Thyroid gland (tissue), 4 donors: ENCODE measurements around the gene GLIS1. TPM values are rescaled to one million over a fixed set of nuclear protein-coding genes. Genes with fewer than 3 reads are reported as not detected.
"Not testable (repeated sequence)": the region's sequence is repeated elsewhere in the genome, so short reads cannot be mapped to it uniquely, and the experiment has no call there.

Experiments
- DNase-seq, 2 donors: peaks; one replicate each; pipeline ENCODE4 v3.0.0-alpha.2; 2019
- H3K27ac ChIP-seq, 3 donors: fragments of 200-600 bp; sonication (generic); 1 replicate in 2 of 3; 2 replicates in 1 of 3; pipeline ENCODE4 v1.5.1; 2016 to 2019; ENCODE audit warnings: mild to moderate bottlenecking in 1 of 3, moderate library complexity in 1 of 3
- H3K27me3 ChIP-seq: fragments of 200-600 bp; sonication (generic); one replicate; pipeline ENCODE4 v1.5.1; 2019
- H3K36me3 ChIP-seq, 2 donors: fragments of 200-600 bp; sonication (generic); one replicate each; pipeline ENCODE4 v1.5.1; 2016 to 2019
- H3K4me1 ChIP-seq, 2 donors: fragments of 200-600 bp; sonication (generic); one replicate each; pipeline ENCODE4 v1.5.1; 2017 to 2019
- H3K4me3 ChIP-seq, 3 donors: fragments of 200-600 bp; sonication (generic); replicated peaks in 1 of 3; 1 replicate in 2 of 3; 2 replicates in 1 of 3; pipeline ENCODE4 v1.5.1; 2016; ENCODE audit warnings: mild to moderate bottlenecking in 1 of 3
- H3K9me3 ChIP-seq: fragments of 200-600 bp; sonication (generic); one replicate; pipeline ENCODE4 v1.5.1; 2017
- POLR2A ChIP-seq, 2 donors: fragments of 450-650 bp; IDR thresholded peaks; one replicate each; pipeline ENCODE4 v1.6.1; 2017; ENCODE audit warnings: antibody characterized with exemption in 2 of 2, mild to moderate bottlenecking in 2 of 2, moderate library complexity in 1 of 2
- WGBS, 2 donors: methylation state at CpG; one replicate each; pipeline ENCODE4 v1.1.5; 2017; 5-methylcytosine and 5-hydroxymethylcytosine counted together
- intact Hi-C: fragments of 100-400 bp; cut with DNase I; formaldehyde crosslinking; loops from one replicate; pipeline ENCODE4 v1.15.1; 2023
- total RNA-seq, 4 donors: library from RNA; depleted of rRNA; stranded (reverse); fragments of >200 nt; gene quantifications; one replicate each; pipeline ENCODE4 v1.2.3, GENCODE V29; 2016
- TF ChIP-seq, protein P1 (sequence below), 6 experiments: fragments of 200-600 bp in 3 of 6; fragments of 450-650 bp in 3 of 6; sonication (generic) in 3 of 6; IDR thresholded peaks; one replicate each; pipeline ENCODE4 v1.5.1; 2016 to 2019; ENCODE audit warnings: antibody characterized with exemption in 6 of 6, mild to moderate bottlenecking in 2 of 6, inconsistent platforms in 1 of 6, moderate library complexity in 1 of 6

GLIS1 gene
- total RNA-seq, 4 donors from 2014 or later = 0.29 TPM; not detected in 3

DNA sequence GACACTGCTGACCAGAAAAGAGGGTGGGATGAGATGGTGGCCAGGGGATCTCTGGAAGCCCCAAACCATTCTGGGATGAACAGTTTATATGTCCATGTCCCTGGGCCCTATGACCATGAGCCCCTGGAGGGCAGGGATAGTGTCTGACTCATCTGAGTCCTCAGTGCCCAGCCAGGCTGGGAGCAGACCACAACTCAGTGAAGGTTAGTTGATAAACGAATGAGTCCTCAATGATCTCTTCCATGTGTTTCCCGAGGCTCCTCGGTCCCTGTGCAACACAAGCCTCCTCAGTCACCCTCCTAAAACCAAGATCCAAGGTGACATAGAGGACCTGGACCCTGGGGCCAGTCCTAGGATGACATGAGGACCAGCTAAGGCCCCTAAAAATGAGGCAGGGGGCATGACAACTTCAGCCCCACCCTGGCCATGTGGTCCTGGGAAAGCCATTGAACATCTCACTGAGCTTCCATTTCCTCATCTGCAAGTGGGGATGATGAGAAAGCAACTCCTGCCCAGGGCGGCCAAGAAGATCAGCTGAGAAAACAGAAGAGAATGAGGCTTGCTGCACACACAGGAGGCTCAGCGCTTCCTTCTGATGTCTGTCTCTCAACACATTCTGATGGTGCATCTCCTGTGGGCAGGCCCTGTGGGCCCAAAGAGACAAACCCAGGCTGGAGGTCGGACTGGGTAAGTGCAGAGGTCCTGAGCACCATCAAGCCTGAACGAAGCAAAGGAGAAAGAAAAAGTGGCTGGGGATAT lies 86.3 kb downstream of the GLIS1 start:
- Histone ChIP-seq H3K9me3 (no peaks in the 10 kb centered on the region), H3K4me1 (no peaks in the 10 kb centered on the region), H3K4me3 (no peak overlapping the region), H3K27me3 (no peaks in the 10 kb centered on the region), H3K27ac (no peak overlapping the region), H3K36me3 (no peaks in the 10 kb centered on the region)
- intact Hi-C loops = no loop called here
- WGBS, 2 donors = 86 to 90% methylated on average over 7 of the region's 7 CpGs
- TF ChIP-seq, protein P1, sequence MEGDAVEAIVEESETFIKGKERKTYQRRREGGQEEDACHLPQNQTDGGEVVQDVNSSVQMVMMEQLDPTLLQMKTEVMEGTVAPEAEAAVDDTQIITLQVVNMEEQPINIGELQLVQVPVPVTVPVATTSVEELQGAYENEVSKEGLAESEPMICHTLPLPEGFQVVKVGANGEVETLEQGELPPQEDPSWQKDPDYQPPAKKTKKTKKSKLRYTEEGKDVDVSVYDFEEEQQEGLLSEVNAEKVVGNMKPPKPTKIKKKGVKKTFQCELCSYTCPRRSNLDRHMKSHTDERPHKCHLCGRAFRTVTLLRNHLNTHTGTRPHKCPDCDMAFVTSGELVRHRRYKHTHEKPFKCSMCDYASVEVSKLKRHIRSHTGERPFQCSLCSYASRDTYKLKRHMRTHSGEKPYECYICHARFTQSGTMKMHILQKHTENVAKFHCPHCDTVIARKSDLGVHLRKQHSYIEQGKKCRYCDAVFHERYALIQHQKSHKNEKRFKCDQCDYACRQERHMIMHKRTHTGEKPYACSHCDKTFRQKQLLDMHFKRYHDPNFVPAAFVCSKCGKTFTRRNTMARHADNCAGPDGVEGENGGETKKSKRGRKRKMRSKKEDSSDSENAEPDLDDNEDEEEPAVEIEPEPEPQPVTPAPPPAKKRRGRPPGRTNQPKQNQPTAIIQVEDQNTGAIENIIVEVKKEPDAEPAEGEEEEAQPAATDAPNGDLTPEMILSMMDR (IDR thresholded peaks at IDR 0.05) = no peak
- no peak for TF ChIP-seq POLR2A (IDR thresholded peaks at IDR 0.05)
- no peak for DNase-seq

DNA sequence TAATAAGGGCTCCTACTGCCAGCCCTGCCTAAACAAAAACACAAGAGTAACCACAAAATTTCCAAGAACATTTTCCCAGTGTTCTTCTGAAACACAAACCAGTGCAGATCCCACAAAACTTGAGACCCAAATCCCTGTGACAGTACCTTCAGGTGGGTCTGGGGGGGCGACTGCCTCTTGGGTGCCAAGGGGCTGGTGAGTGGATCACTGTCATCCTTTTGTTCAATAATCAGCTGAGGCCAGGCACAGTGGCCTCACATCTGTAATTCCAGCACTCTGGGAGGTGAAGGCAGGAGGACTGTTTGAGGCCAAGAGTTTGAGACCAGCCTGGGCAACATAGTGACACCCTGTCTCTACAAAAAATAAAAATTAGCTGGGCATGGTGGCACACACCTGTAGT lies 87.6 kb downstream of the GLIS1 start:
- no peak overlapping the region for H3K27ac ChIP-seq
- H3K27me3 ChIP-seq = no peaks in the 10 kb centered on the region
- no peaks in the 10 kb centered on the region for H3K4me1 ChIP-seq
- TF ChIP-seq, protein P1 (IDR thresholded peaks at IDR 0.05) = no peak
- TF ChIP-seq POLR2A (IDR thresholded peaks at IDR 0.05) = no peak
- no peaks in the 10 kb centered on the region for H3K36me3 ChIP-seq
- no peaks in the 10 kb centered on the region for H3K9me3 ChIP-seq
- 67 to 70% methylated on average over 1 of the region's 1 CpG for WGBS, 2 donors
- no peak overlapping the region for H3K4me3 ChIP-seq
- no peak for DNase-seq
- intact Hi-C loops = no loop called here

DNA sequence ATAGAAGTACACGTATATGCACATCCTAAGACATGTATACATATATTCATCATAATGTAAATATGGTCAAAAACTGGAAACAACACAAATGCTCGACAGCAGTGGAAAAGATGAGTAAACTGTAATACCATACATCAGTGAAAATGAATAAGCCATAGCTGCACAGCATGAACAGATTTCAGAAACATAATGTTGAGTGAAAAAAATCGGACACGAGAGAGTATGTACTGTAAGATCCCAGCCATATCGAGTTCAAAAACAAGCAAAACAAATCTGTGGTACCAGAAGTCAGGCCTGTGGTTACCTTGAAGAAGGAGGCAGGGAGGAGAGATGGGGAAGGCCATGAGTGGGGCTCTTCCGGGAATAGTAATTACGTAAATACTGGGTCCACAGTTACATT lies 90.4 kb downstream of the GLIS1 start:
- Histone ChIP-seq H3K27me3 (no peaks in the 10 kb centered on the region), H3K27ac (no peak overlapping the region), H3K9me3 (no peaks in the 10 kb centered on the region), H3K4me3 (no peak overlapping the region), H3K4me1 (no peaks in the 10 kb centered on the region), H3K36me3 (no peaks in the 10 kb centered on the region)
- DNase-seq = no peak
- intact Hi-C loops = no loop called here
- 87 to 89% methylated on average over 7 of the region's 7 CpGs for WGBS, 2 donors
- TF ChIP-seq, protein P1 (IDR thresholded peaks at IDR 0.05) = no peak
- TF ChIP-seq POLR2A (IDR thresholded peaks at IDR 0.05) = no peak

DNA sequence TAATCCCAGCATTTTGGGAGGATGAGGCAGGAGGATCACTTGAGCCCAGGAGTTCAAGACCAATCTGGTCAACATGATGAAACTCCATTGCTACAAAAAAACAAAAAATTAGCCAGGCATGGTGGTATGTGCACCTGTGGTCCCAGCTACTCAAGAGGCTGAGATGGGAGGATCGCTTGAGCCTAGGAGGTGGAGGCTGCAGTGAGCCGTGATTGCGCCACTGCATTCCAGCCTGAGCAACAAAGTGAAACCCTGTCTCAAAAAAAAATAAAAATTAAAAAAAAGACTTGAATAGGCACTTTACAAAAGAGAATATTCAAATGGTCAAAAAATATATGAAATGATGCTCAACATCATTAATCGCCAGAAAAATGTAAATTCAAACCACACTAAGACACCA lies 91.0 kb downstream of the GLIS1 start:
- H3K27ac ChIP-seq, DNase-seq, H3K36me3 ChIP-seq, H3K27me3 ChIP-seq, H3K4me1 ChIP-seq, intact Hi-C loops, H3K9me3 ChIP-seq, H3K4me3 ChIP-seq: not testable (repeated sequence)
- 94% methylated on average over 4 of the region's 4 CpGs for WGBS, 2 donors

DNA sequence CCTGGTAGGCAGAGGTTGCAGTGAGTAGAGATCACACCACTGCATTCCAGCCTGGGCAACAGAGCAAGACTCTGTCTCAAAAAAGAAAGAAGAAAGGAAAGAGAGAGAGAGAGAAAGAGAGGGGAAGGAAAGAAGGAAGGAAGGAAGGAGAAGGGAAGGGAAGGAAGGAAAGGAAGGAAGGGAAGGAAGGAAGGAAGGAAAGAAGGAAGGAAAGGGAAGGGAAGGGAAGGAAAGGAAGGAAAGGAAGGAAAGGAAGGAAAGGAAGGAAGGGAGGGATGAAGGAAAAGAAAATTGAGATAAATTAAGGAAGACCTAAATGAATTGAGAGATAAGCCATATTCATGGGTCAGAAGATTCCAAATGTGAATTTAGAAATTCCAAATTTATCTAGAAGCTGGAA lies 92.2 kb downstream of the GLIS1 start:
- no peak for DNase-seq
- no peaks in the 10 kb centered on the region for H3K4me1 ChIP-seq
- no peak overlapping the region for H3K4me3 ChIP-seq
- intact Hi-C loops = no loop called here
- no peaks in the 10 kb centered on the region for H3K9me3 ChIP-seq
- H3K36me3 ChIP-seq = no peaks in the 10 kb centered on the region
- no peaks in the 10 kb centered on the region for H3K27me3 ChIP-seq
- no peak overlapping the region for H3K27ac ChIP-seq
- TF ChIP-seq, protein P1 (IDR thresholded peaks at IDR 0.05) = no peak
- TF ChIP-seq POLR2A (IDR thresholded peaks at IDR 0.05) = no peak
